CD14-positive monocyte (primary cell): Measurements from ENCODE around the gene CFAP20DC. TPM values are rescaled to one million over a fixed set of nuclear protein-coding genes. Genes with fewer than 3 reads are reported as not detected.

Experiments
- DNase-seq, 3 donors: peaks; one replicate each; pipeline ENCODE4 v3.0.0-alpha.2; 2011 to 2022
- H2AFZ ChIP-seq: 2 replicates; pipeline ENCODE4 v1.6.0; 2012; ENCODE audit warnings: mild to moderate bottlenecking, low read depth, low read length, inconsistent platforms; ENCODE audit not compliant: insufficient read depth, poor library complexity, severe bottlenecking
- H3K27ac ChIP-seq, 2 donors: 1 replicate in 1 of 2; 2 replicates in 1 of 2; pipeline ENCODE4 v1.5.1; 2012 to 2013; ENCODE audit warnings: low read length in 2 of 2, control low read depth in 1 of 2, inconsistent platforms in 1 of 2, low read depth in 1 of 2, mild to moderate bottlenecking in 1 of 2
- H3K27me3 ChIP-seq, 2 donors: one replicate each; pipeline versions ENCODE4 v1.6.0 to v1.6.1; 2011 to 2013; ENCODE audit warnings: low read length in 2 of 2; ENCODE audit not compliant: control insufficient read depth in 2 of 2, insufficient read depth in 2 of 2
- H3K36me3 ChIP-seq, 2 donors: replicated peaks in 1 of 2; 1 replicate in 1 of 2; 2 replicates in 1 of 2; pipeline versions ENCODE4 v1.5.1 to v1.6.1; 2012 to 2013; ENCODE audit warnings: low read length in 2 of 2, control low read depth in 1 of 2, inconsistent platforms in 1 of 2, mild to moderate bottlenecking in 1 of 2; ENCODE audit not compliant: insufficient read depth in 2 of 2, control insufficient read depth in 1 of 2
- H3K4me1 ChIP-seq, 2 donors: 1 replicate in 1 of 2; 2 replicates in 1 of 2; pipeline versions ENCODE4 v1.5.1 to v1.6.1; 2012 to 2013; ENCODE audit warnings: low read length in 2 of 2, control low read depth in 1 of 2, inconsistent platforms in 1 of 2, mild to moderate bottlenecking in 1 of 2, moderate library complexity in 1 of 2; ENCODE audit not compliant: insufficient read depth in 2 of 2, control insufficient read depth in 1 of 2
- H3K4me2 ChIP-seq: replicated peaks from 2 replicates; pipeline ENCODE3; 2012; ENCODE audit warnings: low read length, moderate library complexity, mild to moderate bottlenecking; ENCODE audit not compliant: poor library complexity, severe bottlenecking; ENCODE audit errors: extremely low read depth
- H3K4me3 ChIP-seq, 3 experiments: fragments of 200-600 bp in 1 of 3; sonication (generic) in 1 of 3; replicated peaks in 1 of 3; 1 replicate in 2 of 3; 2 replicates in 1 of 3; pipeline ENCODE4 v1.5.1; 2011 to 2013; ENCODE audit warnings: low read length in 3 of 3, mild to moderate bottlenecking in 3 of 3, control low read depth in 2 of 3, low read depth in 2 of 3, inconsistent platforms in 1 of 3, moderate library complexity in 1 of 3
- H3K79me2 ChIP-seq: 2 replicates; pipeline ENCODE4 v1.6.0; 2012; ENCODE audit warnings: mild to moderate bottlenecking, control low read depth, inconsistent platforms, low read length, moderate library complexity; ENCODE audit not compliant: insufficient read depth
- H3K9ac ChIP-seq: 2 replicates; pipeline ENCODE4 v1.6.0; 2017; ENCODE audit warnings: low read length, mild to moderate bottlenecking; ENCODE audit not compliant: insufficient read depth, poor library complexity, severe bottlenecking
- H3K9me3 ChIP-seq, 2 donors: replicated peaks in 1 of 2; 1 replicate in 1 of 2; 2 replicates in 1 of 2; pipeline versions ENCODE4 v1.5.1 to v1.6.1; 2012 to 2013; ENCODE audit warnings: low read length in 2 of 2, control low read depth in 1 of 2; ENCODE audit not compliant: control insufficient read depth in 1 of 2, insufficient read depth in 1 of 2
- H4K20me1 ChIP-seq: 2 replicates; pipeline ENCODE4 v1.6.0; 2012; ENCODE audit warnings: mild to moderate bottlenecking, low read length, control low read depth, moderate library complexity; ENCODE audit not compliant: insufficient read depth
- H3K27ac Mint-ChIP-seq, 7 donors: one replicate each; pipeline ENCODE4 v1.8.0; 2020; ENCODE audit warnings: mild to moderate bottlenecking in 7 of 7, mixed read lengths in 7 of 7, moderate library complexity in 6 of 7, inconsistent platforms in 2 of 7
- H3K27me3 Mint-ChIP-seq, 3 donors: one replicate each; pipeline ENCODE4 v1.8.0; 2021 to 2022; ENCODE audit warnings: low read depth in 3 of 3, mild to moderate bottlenecking in 3 of 3, mixed read lengths in 3 of 3, moderate library complexity in 3 of 3, inconsistent platforms in 1 of 3
- H3K36me3 Mint-ChIP-seq, 2 donors: one replicate each; pipeline ENCODE4 v1.8.0; 2020; ENCODE audit warnings: mixed read lengths in 2 of 2, inconsistent platforms in 1 of 2, mild to moderate bottlenecking in 1 of 2
- H3K4me1 Mint-ChIP-seq: one replicate; pipeline ENCODE4 v1.8.0; 2020; ENCODE audit warnings: mild to moderate bottlenecking, mixed read lengths
- H3K4me3 Mint-ChIP-seq, 2 donors: one replicate each; pipeline ENCODE4 v1.8.0; 2020; ENCODE audit warnings: mild to moderate bottlenecking in 2 of 2, mixed read lengths in 2 of 2, moderate library complexity in 1 of 2
- H3K9me3 Mint-ChIP-seq, 7 donors: one replicate each; pipeline ENCODE4 v1.8.0; 2020 to 2022; ENCODE audit warnings: mixed read lengths in 7 of 7, mild to moderate bottlenecking in 6 of 7, moderate library complexity in 6 of 7, inconsistent platforms in 2 of 7
- CTCF ChIP-seq: fragments of 200-600 bp; IDR thresholded peaks from one replicate; pipeline ENCODE4 v1.8.0; 2022; ENCODE audit warnings: antibody characterized with exemption, mild to moderate bottlenecking
- WGBS: methylation state at CpG from one replicate; pipeline ENCODE4 v1.1.5; 2013; ENCODE audit warnings: missing lambda C conversion rate; ENCODE audit not compliant: insufficient coverage; 5-methylcytosine and 5-hydroxymethylcytosine counted together
- intact Hi-C, 2 donors: fragments of 100-400 bp; cut with micrococcal nuclease; formaldehyde crosslinking; loops; one replicate each; pipeline versions ENCODE4 v1.15.0 to v1.15.1; 2023
- polyA plus RNA-seq, 3 donors: library from polyadenylated mRNA; depleted of rRNA in 1 of 3; unstranded in 2 of 3; stranded (reverse) in 1 of 3; fragments of 300-500 nt in 2 of 3; fragments of >200 nt in 1 of 3; fragmentation: Illumina TruSeq in 2 of 3; gene quantifications; 1 replicate in 2 of 3; 2 replicates in 1 of 3; pipeline ENCODE4 v1.2.3, GENCODE V29; 2012 to 2021

CFAP20DC gene
- polyA plus RNA-seq, 3 donors, result not detected

DNA sequence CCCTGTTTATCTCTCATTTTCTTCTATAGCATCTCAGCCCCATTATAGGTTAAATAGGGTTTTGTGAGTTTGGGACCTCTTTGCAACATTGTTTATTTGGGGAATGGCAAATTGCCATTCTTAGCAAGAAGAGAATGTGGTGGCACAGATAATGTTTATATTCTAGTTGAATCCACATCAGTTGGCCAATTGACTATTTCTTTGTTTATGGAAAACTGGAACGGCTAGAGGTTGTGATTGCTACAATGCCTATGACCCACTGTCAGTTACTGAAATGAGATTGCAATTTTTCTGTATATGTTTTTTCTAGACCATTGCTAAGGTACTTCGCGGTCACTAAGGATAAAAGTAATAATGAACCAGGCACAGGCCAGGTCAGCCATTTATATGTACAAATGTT lies 44.6 kb upstream of the CFAP20DC start:
- H3K9me3 Mint-ChIP-seq, result peaks cover 0 to 17% (median 10%) of the 10 kb centered on the region in 7 donors
- Histone ChIP-seq H4K20me1 (no peaks in the 10 kb centered on the region), H2AFZ (no peak overlapping the region), H3K79me2 (no peaks in the 10 kb centered on the region), H3K4me2 (no peak overlapping the region), H3K36me3 (no peaks in the 10 kb centered on the region), H3K9me3 (no peaks in the 10 kb centered on the region), H3K4me1 (no peaks in the 10 kb centered on the region), H3K27ac (no peak overlapping the region), H3K27me3 (peaks cover 0 to 3% of the 10 kb centered on the region in 2 donors), H3K4me3 (no peak overlapping the region), H3K9ac (no peak overlapping the region)
- H3K27ac Mint-ChIP-seq, result no peak overlapping the region
- TF ChIP-seq CTCF, result no peak
- H3K36me3 Mint-ChIP-seq, result no peaks in the 10 kb centered on the region
- no CpG with 5 or more reads among the region's 3 CpGs for WGBS
- intact Hi-C loops, result no loop called here
- no peak for DNase-seq
- H3K27me3 Mint-ChIP-seq, result peaks cover 0 to 2% (median 0%) of the 10 kb centered on the region in 3 donors
- H3K4me1 Mint-ChIP-seq, result no peaks in the 10 kb centered on the region
- H3K4me3 Mint-ChIP-seq, result no peak overlapping the region

- H3K4me3 Mint-ChIP-seq, result no peak overlapping the region
Measured at GRCh38 chr3:59093521-59093920, 43.7 kb upstream of the CFAP20DC start.

More at GRCh38 chr3:59093521-59093920, 43.7 kb upstream of the CFAP20DC start:
- H3K27ac Mint-ChIP-seq, result no peak overlapping the region
- Histone ChIP-seq H3K9ac (no peak overlapping the region), H3K4me3 (no peak overlapping the region), H4K20me1 (no peaks in the 10 kb centered on the region), H3K4me1 (no peaks in the 10 kb centered on the region), H3K79me2 (no peaks in the 10 kb centered on the region), H3K27ac (no peak overlapping the region), H3K27me3 (peaks cover 0 to 3% of the 10 kb centered on the region in 2 donors), H3K4me2 (no peak overlapping the region), H2AFZ (no peak overlapping the region), H3K9me3 (no peaks in the 10 kb centered on the region), H3K36me3 (no peaks in the 10 kb centered on the region)
- H3K36me3 Mint-ChIP-seq, result no peaks in the 10 kb centered on the region
- 83% methylated on average over 1 of the region's 1 CpG for WGBS
- peaks cover 0 to 2% (median 0%) of the 10 kb centered on the region in 3 donors for H3K27me3 Mint-ChIP-seq
- intact Hi-C loops, result no loop called here
- H3K4me1 Mint-ChIP-seq, result no peaks in the 10 kb centered on the region
- H3K9me3 Mint-ChIP-seq, result peaks cover 0 to 16% (median 10%) of the 10 kb centered on the region in 7 donors
- TF ChIP-seq CTCF, result no peak
- no peak for DNase-seq
